Ovary (tissue), 3 donors: Measurements from ENCODE around the gene JMJD7.

Source experiments
- CTCF ChIP-seq, 3 donors: fragments of 450-650 bp in 2 of 3; fragments of 200-600 bp in 1 of 3; IDR thresholded peaks; one replicate each; pipeline versions ENCODE4 v1.5.1 to v1.8.0; 2016 to 2022; ENCODE audit warnings: antibody characterized with exemption in 3 of 3, mild to moderate bottlenecking in 1 of 3
- EP300 ChIP-seq: sonication (generic); formaldehyde crosslinking; IDR thresholded peaks from one replicate; pipeline ENCODE4 v1.6.1; 2017; ENCODE audit warnings: antibody characterized with exemption
- POLR2A ChIP-seq: fragments of 450-650 bp; IDR thresholded peaks from one replicate; pipeline ENCODE4 v1.6.1; 2017; ENCODE audit warnings: antibody characterized with exemption, mild to moderate bottlenecking, moderate library complexity
- donor health status: DM: no; HTN: no; CAD: no.

GRCh38 chr15:41799488-41799805 is 28.4 kb upstream of the JMJD7 start:
- no peak for TF ChIP-seq CTCF (IDR thresholded peaks at IDR 0.05)
- TF ChIP-seq POLR2A: no peak
- TF ChIP-seq EP300: no peak
